ENCODE results near the gene IL20RA.

IL20RA gene

GRCh38 chr6:137025786-137026730 is 18.7 kb downstream of the IL20RA start:
- Mint-ChIP-seq H3K9me3 (no peaks in the 10 kb centered on the region), H3K4me3 (peak overlapping the region; percentile 8), H3K4me1 (peaks cover 18% of the 10 kb centered on the region), H3K27ac (peak overlapping the region; percentile 56), H3K36me3 (no peaks in the 10 kb centered on the region)
- ATAC-seq (peak; percentile 91), DNase-seq (ENCODE audit: low spot score in 2 of 2) (no peak)

GRCh38 chr6:137024237-137024990 is 20.4 kb downstream of the IL20RA start:
- H3K36me3 Mint-ChIP-seq = no peaks in the 10 kb centered on the region
- no peak overlapping the region for H3K27ac Mint-ChIP-seq

GRCh38 chr6:137020776-137021175 is 24.0 kb downstream of the IL20RA start:
- Mint-ChIP-seq H3K4me1 (peaks cover 18% of the 10 kb centered on the region), H3K36me3 (no peaks in the 10 kb centered on the region), H3K4me3 (no peak overlapping the region), H3K27ac (no peak overlapping the region), H3K9me3 (no peaks in the 10 kb centered on the region)
- no peak for DNase-seq (ENCODE audit: low spot score in 2 of 2)
- ATAC-seq = no peak

More at GRCh38 chr6:137024237-137024990, 20.4 kb downstream of the IL20RA start:
- Mint-ChIP-seq H3K9me3 (no peaks in the 10 kb centered on the region), H3K4me3 (no peak overlapping the region), H3K4me1 (peaks cover 18% of the 10 kb centered on the region)
- no peak for DNase-seq (ENCODE audit: low spot score in 2 of 2)
- peak; percentile 29 for ATAC-seq

- H3K27ac Mint-ChIP-seq = no peak overlapping the region
- no peak overlapping the region for H3K4me3 Mint-ChIP-seq
- peaks cover 9% of the 10 kb centered on the region for H3K4me1 Mint-ChIP-seq
- DNase-seq (ENCODE audit: low spot score in 2 of 2) (no peak), ATAC-seq (no peak)
- no peaks in the 10 kb centered on the region for H3K36me3 Mint-ChIP-seq
- no peaks in the 10 kb centered on the region for H3K9me3 Mint-ChIP-seq
These were observed 25.1 kb downstream of the IL20RA start for GRCh38 chr6:137019476-137020272.

GRCh38 chr6:137017081-137017480 is 27.7 kb downstream of the IL20RA start:
- Mint-ChIP-seq H3K36me3 (no peaks in the 10 kb centered on the region), H3K27ac (no peak overlapping the region), H3K4me3 (no peak overlapping the region), H3K4me1 (no peaks in the 10 kb centered on the region), H3K9me3 (no peaks in the 10 kb centered on the region)
- DNase-seq (ENCODE audit: low spot score in 2 of 2) (no peak), ATAC-seq (no peak)

GRCh38 chr6:137016356-137016755 is 28.4 kb downstream of the IL20RA start:
- no peaks in the 10 kb centered on the region for H3K36me3 Mint-ChIP-seq
- DNase-seq (ENCODE audit: low spot score in 2 of 2) (no peak), ATAC-seq (no peak)
- no peak overlapping the region for H3K27ac Mint-ChIP-seq
- no peak overlapping the region for H3K4me3 Mint-ChIP-seq
- H3K9me3 Mint-ChIP-seq = no peaks in the 10 kb centered on the region
- H3K4me1 Mint-ChIP-seq = no peaks in the 10 kb centered on the region

GRCh38 chr6:137015943-137016342 is 28.8 kb downstream of the IL20RA start:
- Mint-ChIP-seq H3K4me3 (no peak overlapping the region), H3K36me3 (no peaks in the 10 kb centered on the region), H3K9me3 (no peaks in the 10 kb centered on the region), H3K27ac (no peak overlapping the region), H3K4me1 (no peaks in the 10 kb centered on the region)
- DNase-seq (ENCODE audit: low spot score in 2 of 2) = no peak
- ATAC-seq = no peak

- Mint-ChIP-seq H3K9me3 (no peaks in the 10 kb centered on the region), H3K4me3 (no peak overlapping the region), H3K27ac (no peak overlapping the region), H3K36me3 (no peaks in the 10 kb centered on the region), H3K4me1 (no peaks in the 10 kb centered on the region)
- ATAC-seq (no peak), DNase-seq (ENCODE audit: low spot score in 2 of 2) (no peak)
These were observed 30.8 kb downstream of the IL20RA start for GRCh38 chr6:137013738-137014602.

- ATAC-seq = no peak
- H3K4me3 Mint-ChIP-seq = no peak overlapping the region
- no peak for DNase-seq (ENCODE audit: low spot score in 2 of 2)
- no peaks in the 10 kb centered on the region for H3K9me3 Mint-ChIP-seq
- H3K36me3 Mint-ChIP-seq = no peaks in the 10 kb centered on the region
- H3K27ac Mint-ChIP-seq = no peak overlapping the region
- no peaks in the 10 kb centered on the region for H3K4me1 Mint-ChIP-seq
These were observed 31.7 kb downstream of the IL20RA start for GRCh38 chr6:137013031-137013430.

GRCh38 chr6:137011406-137011805 is 33.4 kb downstream of the IL20RA start:
- H3K9me3 Mint-ChIP-seq = no peaks in the 10 kb centered on the region
- DNase-seq (ENCODE audit: low spot score in 2 of 2) (no peak), ATAC-seq (no peak)
- no peaks in the 10 kb centered on the region for H3K4me1 Mint-ChIP-seq
- no peak overlapping the region for H3K4me3 Mint-ChIP-seq
- no peak overlapping the region for H3K27ac Mint-ChIP-seq
- H3K36me3 Mint-ChIP-seq = no peaks in the 10 kb centered on the region

GRCh38 chr6:137010128-137010718 is 34.5 kb downstream of the IL20RA start:
- ATAC-seq = no peak
- no peak overlapping the region for H3K4me3 Mint-ChIP-seq
- no peak for DNase-seq (ENCODE audit: low spot score in 2 of 2)
- no peaks in the 10 kb centered on the region for H3K9me3 Mint-ChIP-seq
- H3K27ac Mint-ChIP-seq = no peak overlapping the region
- no peaks in the 10 kb centered on the region for H3K36me3 Mint-ChIP-seq
- H3K4me1 Mint-ChIP-seq = no peaks in the 10 kb centered on the region

- no peak for ATAC-seq
- no peak overlapping the region for H3K27ac Mint-ChIP-seq
These were observed 36.6 kb downstream of the IL20RA start for GRCh38 chr6:137008204-137008603.

GRCh38 chr6:137006056-137006455 is 38.7 kb downstream of the IL20RA start:
- Mint-ChIP-seq H3K4me1 (no peaks in the 10 kb centered on the region), H3K27ac (no peak overlapping the region), H3K4me3 (no peak overlapping the region), H3K36me3 (no peaks in the 10 kb centered on the region), H3K9me3 (no peaks in the 10 kb centered on the region)
- ATAC-seq (no peak), DNase-seq (ENCODE audit: low spot score in 2 of 2) (peak in 1 of 2 donors; percentile 22)

More at GRCh38 chr6:137008204-137008603, 36.6 kb downstream of the IL20RA start:
- no peak overlapping the region for H3K4me3 Mint-ChIP-seq
- no peaks in the 10 kb centered on the region for H3K36me3 Mint-ChIP-seq
- H3K9me3 Mint-ChIP-seq = no peaks in the 10 kb centered on the region
- H3K4me1 Mint-ChIP-seq = no peaks in the 10 kb centered on the region
- DNase-seq (ENCODE audit: low spot score in 2 of 2) = no peak

GRCh38 chr6:137005073-137005472 is 39.7 kb downstream of the IL20RA start:
- no peaks in the 10 kb centered on the region for H3K4me1 Mint-ChIP-seq
- H3K9me3 Mint-ChIP-seq = no peaks in the 10 kb centered on the region
- no peak for ATAC-seq
- no peaks in the 10 kb centered on the region for H3K36me3 Mint-ChIP-seq
- DNase-seq (ENCODE audit: low spot score in 2 of 2) = no peak
- H3K27ac Mint-ChIP-seq = no peak overlapping the region
- no peak overlapping the region for H3K4me3 Mint-ChIP-seq

Measured in stimulated activated effector memory CD8-positive, alpha-beta T cell treated with anti-CD3 and anti-CD28 coated beads, Interleukin-12 subunit alpha, Interleukin-12 subunit beta, amount 100 ng/mL, for 72 hours (primary cell).